HG03097 (cell line): ENCODE results near the gene UBE2H.
"Not testable (repeated sequence)": the region's sequence is repeated elsewhere in the genome, so short reads cannot be mapped to it uniquely, and the experiment has no call there.

Experiments used
- ATAC-seq: cut with Tn5 transposase; IDR thresholded peaks from one replicate; pipeline ENCODE4 v1.9.1; 2021; ENCODE audit not compliant: unreplicated experiment, low FRiP score

UBE2H gene

DNA sequence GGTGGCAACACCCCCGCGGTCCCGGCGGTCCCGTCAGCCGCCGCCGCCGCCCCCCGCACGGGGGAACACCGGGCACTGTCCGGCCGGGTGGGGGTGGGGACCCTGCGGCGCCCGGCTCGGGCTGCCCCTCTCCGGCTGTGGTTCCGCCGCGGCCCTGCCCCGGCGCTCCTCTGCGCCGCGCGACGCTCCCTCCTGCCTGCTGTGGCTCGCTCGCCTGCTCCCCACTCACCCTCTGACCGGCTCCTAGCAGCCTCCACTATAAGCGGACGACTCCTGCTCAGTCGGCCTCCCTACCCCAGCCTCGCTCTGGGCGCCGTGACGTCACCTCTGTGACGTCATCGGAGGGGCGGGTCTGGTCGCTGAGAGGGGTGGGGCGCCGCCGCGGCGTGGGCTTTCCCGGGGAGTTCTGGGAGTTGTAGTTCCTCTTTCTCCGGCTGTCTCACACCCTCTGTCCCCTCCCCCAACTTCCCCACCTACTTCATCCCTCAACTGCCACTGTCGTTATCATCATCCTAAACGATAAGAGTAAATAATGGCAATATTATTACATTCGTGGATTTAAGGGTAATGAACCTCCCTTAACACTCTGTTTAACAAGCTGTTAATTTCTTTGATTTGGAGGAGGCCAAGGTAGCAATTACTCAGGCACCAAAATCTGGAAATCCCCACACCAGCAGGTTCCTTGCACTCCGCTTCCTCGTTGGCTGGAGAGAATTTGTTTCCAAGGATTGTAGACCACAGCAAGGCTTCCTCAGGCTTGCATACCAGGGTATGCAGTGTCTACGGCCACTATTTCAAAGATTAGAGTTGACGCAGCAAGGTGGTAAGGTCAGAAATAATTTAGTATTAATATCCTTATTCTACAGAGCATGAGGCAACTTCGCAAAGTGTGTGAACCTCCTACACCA lies at the start of gene UBE2H:
Gene UBE2H, minus strand, starts transcription at position 308 of the 908 bp plus-strand sequence. CDS start 405 bp downstream, outside the sequence.
- peak; percentile 56 for ATAC-seq

DNA sequence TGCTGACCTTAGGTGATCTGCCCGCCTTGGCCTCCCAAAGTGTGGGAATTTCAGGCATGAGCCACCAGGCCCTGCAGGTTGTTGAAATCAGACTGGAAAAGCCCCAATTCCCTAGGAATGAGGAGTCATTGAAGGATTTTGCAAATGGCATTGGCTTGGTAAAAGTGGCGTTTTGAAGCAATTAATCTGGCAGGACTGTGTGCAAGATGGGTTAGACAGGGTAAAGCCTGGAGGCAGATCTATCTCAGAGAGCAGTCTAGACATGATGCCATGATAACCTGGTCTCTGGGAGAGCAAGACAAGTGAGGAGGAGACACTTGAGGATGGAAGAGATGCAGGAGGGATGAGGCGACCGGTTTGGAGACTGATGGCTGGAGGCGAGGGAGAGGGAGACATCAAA lies 45.7 kb upstream of the UBE2H start:
- no peak for ATAC-seq

DNA sequence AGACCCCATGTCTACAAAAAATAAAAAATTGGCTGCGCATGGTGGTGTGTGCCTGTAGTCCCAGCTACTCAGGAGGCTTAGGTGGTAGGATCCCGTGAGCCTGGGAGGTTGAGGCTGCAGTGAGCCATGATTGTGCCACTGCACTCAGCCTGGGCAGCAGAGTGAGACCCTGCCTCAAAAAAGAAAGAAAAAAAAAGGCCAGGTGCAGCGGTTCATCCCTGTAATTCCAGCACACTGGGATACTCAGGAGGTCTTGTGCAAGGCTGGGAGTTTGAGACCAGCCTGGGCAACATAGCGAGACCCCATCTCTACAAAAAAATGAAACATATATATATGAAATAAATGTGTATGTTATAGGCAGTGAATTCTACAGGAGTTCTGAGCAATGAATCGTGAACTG lies 44.5 kb upstream of the UBE2H start:
- ATAC-seq: no peak

DNA sequence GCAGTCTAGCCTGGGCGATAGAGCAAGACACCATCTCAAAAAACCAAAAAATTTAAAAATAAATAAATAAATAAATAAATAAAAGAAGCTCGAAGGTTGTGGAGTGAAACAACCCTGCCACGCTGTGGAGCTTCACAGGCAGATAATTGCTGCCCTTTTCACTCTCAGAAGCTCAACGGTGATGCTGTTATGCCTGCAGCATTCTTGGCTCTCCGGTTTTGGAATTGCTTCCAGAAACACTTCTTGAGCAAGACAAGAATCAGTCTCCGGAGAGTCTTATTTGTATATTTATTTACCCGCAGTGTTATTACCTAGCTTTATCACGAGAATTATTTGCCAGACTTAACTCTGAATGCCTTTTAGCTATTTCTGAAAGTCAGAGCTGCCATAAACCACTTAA lies 40.5 kb upstream of the UBE2H start:
- ATAC-seq: no peak

DNA sequence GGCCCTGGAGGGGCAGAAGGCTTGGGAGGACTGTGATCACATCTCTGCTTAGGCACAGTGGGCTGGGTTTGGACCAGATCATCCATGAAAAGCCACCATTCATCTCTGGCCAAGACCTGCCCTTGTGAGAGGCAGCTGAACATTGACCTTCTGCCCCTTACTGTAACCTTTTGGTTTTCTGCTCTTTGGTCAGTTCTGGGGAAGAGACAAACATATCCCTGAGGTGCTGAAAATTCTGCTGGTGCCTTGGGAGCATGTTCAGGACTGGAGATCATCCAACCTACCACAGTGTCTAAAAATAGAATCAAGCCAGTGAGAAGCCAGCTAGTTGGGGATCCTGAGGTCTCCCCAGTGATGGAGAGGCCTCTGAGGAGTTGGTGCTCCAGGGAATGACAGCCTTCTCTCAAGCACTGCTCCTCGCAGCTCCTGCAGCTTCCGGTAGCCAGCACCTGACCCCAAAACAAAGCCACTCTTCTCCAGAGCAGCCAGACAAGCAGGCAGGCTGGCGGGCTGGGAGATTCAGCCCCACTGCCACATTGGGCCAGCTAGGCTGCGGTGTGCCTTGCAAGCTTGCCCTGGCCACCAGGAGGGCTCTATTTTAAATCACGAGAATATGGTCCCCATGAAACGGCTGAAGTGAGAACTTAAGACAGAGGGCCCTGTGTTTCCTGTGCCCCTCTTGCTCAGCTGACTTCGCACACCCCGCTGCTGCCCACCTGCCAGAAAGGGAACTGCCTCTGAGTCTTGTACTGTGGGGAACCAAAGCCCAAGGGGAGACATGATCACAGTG lies 37.8 kb upstream of the UBE2H start:
- no peak for ATAC-seq

DNA sequence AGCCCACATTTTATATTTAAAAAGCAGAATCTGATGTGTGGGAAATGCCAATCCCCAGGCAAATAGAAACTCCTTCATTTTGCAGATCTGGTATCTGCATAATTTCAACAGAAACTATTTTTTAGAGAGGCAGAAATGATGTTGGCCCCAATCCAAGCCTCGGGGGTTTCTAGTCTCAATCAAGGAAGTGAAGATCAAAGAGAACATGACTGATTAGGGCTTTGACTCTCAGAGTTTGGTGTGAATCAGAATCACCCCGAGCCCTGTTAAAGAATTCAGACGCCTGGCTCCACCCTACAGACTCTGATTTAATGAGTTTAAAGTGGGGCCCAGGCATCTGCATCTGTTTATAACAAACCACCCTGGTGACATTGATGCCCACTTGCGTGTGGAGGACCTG lies 36.7 kb upstream of the UBE2H start:
- ATAC-seq: no peak

DNA sequence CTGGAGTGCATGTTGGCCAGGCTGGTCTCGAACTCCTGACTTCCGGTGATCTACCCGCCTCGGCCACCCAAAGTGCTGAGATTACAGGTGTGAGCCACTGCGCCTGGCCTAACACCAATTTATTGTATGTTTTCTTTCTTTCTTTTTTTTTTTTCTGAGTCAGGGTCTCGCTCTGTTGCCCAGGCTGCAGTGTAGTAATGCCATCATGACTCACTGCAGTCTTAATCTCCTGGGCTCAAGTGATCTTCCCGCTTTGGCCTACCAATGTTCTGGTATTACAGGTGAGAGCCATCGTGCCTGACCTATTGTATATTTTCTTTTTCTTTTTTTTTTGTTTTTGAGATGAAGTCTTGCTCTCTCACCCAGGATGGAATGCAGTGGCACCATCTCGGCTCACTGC lies 33.8 kb upstream of the UBE2H start:
- ATAC-seq: no peak

DNA sequence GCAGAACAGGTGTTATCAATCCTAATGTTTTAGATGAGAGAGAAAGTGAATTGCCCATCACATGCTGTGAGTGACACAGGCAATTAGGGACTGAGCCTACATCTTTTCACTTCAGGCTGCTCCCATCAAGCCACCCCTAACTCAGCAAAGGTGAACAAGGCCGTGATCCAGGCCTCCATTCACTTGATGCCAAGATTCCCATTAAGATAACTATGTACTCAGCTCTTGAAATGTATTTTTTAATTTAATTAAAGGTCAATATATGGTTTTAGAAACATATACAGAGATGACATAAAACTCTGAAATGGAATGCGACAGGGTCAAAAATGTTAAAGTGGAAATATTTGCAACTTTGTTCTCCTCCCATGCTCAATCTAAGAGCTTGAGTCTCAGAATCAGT lies 27.9 kb upstream of the UBE2H start:
- no peak for ATAC-seq

DNA sequence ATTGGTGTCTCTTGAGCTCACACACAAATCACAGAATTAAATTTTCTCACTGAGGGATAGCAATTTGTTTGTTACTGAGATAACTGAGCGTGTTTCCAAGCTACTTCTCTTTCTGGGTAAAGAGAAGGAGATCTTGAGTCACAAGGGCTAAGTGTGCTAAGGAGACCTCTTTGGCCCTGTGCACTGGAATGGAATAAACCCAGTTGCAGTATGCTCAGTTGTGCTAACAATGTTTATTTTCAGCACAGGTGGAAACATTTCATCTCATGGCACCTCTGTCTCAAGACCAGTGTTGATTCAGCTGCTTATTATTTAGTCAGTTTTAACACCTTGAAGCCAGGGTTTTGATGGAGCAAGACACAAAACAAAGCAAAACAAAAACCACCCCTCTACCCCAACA lies 22.5 kb upstream of the UBE2H start:
- ATAC-seq: no peak

DNA sequence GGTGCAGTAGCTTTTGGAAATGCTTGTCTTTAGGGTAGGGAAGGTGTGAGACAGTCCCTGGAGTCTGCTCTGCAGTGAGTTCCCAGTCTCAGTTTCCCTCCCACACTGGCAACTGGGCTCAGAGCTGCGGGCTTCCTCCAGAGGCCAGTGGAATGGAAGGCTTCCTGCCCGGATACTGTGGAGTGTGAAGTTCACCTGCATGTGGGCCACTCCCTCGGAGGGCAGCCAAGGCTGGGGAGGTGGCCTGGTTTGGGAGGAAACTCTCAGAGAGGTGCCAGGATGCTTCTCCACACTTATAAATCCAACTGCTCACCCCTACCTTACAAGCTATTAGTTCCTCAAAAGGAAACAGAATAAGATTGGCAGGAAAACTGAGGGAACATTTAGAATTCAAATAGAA lies 18.1 kb upstream of the UBE2H start:
- ATAC-seq: no peak

DNA sequence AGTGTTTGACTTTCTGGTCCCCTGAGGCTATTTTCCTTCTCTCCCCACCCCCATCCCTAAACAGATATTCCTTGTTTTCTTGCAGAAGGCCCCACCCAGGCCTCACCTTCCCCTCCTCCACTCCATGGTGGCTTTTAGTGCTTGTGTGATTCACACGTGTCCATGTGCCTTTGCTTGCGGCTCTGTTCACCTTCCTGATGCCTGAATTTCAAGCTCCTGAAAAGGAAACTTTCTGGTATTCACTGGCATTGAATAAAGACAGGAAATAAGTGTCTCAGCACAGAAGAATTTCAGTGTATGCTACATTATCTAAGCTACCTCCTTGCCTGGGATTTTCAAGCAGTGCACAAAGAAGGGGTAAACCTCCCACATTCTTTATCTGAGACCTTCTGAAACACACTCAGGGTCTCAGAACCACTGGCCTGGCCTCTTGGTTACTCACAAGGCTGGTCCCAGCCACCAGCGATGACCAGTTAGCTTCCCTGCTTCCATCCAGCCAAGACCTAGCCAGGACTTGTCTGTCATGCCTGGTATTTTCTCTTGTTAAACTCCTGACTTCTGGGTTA lies 17.2 kb upstream of the UBE2H start:
- no peak for ATAC-seq

DNA sequence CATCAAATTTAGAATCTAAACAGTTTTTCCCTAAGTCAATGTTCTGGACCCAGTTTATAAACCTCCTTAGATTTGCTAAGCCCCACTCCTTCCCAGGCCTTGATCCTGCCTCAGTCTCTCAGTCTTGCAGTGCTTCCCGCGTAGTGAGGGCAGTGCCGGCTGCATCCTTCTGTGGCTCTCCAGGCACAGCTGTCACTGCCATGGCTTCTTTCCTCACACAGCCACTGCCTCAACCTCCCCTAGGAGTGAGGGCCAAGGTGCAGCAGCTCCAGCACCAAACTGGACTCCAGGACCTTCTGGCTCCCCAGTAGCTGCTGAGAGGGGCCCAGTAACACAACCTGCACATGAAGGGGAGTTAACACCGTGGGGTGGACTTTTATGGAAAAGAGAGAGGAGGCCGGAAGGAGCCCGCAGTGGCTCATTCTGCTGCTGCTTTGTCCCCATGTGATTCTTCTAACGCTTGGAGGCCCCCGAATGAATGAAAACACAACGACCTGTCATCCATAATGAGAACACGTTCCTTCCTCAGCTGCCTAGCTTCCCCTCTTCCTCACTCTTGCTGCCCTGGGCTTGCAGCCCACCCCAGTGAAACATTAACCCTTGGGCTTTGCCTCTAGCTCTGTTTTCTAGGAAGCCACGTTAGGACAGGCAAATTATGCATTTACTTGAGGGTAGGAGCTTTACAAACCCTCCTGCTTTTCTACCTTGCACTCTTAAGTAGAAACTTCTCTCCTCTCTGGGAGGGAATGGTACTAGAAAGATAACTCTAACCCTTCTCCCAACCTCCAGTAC lies 16.0 kb upstream of the UBE2H start:
- ATAC-seq: no peak

DNA sequence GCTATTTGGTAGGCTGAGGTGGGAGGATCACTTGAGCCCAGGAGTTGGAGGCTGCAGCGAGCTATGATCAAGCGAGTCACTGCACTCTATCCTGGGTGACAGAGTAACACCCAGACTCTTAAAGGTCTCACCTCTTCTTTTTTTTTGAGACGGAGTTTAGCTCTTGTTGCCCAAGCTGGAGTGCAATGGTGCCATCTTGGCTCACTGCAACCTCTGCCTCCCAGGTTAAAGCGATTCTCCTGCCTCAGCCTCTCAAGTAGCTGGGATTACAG lies 7.4 kb upstream of the UBE2H start:
- not testable (repeated sequence) for ATAC-seq

DNA sequence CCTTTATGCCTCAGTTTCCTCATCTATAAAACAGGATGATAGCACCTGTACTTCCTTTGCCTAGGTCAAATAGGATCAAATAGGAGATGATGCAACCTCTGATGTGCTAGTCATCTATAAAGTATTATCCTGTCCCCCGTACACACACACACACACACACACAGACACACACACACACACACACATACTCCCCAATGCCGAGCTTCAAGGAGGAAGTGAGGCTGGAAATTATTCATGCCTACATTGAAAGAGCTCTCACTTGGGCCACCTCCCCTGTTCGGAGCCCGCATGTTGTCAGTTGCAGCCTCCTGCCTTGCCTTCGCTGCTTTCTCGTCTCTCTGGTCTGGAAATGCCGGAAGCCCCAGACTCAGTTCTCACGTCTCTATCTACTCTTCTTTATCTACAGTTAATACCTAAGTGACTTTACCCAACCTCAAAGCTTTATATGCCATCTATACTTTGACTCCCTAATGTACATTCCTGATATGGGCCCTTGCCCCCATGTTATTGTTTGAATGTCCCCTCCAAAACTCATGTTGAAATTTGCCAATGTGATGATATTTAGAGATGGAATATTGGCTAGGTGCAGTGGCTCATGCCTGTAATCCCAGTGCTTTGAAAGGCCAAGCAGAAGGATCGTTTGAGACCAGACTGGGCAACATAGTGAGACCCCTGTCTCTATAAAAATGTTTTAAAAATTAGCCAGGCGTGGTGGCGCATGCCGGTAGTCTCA lies 6.9 kb upstream of the UBE2H start:
- ATAC-seq: no peak

DNA sequence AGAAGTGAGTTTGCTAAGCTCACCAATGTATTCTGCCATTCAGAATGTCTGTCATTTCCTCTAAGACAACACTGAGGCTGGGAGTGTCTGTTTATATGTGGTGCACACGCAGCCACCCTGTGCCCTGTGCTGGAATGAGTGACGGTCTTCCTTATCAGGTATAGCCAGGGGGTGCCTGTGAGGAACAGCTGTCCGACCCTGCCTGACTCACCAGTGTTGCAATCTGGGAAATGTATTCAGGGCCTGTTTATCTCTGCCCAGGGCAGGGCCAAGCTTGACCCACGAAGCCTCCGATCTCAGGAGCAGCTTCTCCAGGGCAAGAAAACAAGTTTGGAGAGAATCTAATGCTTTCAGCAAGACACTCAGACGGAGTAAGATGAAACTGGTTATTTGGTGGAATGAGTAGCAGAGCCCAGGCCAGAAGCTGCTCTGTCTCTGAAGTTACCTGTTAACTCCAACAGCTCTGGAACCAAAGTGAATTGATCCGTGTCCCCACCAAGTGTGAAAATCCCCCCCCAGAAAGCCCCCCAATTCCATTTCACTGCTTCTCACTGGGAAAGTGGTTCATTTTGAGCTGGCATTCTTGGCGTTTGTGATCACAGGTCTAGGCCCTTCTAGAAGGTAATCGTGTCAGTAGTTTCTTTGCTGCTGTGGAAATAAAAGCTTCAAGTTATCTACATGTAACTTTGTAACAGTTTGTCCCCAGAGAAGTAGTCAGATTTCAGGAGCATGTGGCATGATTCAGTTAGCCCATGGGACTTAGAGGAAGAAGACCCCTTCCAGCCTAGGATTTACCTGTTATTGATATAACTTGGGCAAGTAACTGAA lies 6.1 kb upstream of the UBE2H start:
- ATAC-seq: no peak

DNA sequence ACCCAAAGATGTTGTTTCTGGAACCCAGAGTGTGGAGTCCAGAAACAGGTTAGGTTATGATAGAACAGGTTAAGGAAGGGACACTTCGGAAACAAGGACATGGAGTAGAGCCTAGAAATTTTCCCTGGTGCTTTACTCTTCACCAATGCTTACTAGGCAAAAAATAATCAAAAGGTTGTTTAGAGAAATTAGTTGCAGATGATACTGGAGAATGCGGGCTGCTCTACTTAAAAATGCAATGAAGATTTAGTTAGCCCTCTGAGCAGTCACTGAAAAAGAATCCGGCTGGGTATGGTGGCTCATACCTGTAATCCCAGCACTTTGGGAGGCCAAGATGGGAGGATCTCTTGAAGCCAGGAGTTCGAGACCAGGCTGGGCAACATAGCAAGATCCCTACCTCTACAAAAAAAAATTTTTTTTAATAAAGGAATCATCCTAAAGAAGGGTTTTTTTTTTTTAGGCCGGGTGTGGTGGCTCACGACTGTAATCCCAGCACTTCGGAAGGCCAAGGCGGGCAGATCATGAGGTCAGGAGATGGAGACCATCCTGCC lies 3.3 kb upstream of the UBE2H start:
- ATAC-seq: no peak

DNA sequence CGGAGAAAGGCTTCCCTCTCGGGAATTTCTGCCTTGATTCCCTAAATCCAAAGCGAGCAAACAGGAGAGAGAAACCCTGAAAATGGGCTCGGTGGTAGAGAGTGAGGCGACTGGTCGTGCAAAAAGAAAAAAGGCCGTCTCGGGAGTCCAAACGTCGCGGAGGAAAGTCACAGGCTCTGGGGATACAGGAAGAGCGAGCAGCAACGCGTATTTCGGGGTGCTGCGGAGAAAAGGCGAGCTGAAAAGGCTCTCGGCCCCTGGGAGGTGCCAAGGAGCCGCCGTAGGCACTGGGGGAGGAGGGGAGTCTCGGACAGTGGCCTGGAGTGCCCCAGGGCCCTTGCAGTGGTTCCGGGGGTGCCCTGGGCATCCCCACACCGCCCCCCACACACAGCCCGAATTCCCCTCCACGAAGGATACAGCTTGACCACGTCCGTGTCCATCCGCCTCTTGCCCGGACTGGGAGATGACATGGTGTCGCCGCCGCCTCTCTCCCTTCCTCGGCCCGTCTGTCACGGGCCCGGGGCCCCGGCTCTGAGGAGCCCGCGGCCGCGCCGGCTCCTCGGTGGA lies 591 bp downstream of the UBE2H start:
- peak; percentile 13 for ATAC-seq

DNA sequence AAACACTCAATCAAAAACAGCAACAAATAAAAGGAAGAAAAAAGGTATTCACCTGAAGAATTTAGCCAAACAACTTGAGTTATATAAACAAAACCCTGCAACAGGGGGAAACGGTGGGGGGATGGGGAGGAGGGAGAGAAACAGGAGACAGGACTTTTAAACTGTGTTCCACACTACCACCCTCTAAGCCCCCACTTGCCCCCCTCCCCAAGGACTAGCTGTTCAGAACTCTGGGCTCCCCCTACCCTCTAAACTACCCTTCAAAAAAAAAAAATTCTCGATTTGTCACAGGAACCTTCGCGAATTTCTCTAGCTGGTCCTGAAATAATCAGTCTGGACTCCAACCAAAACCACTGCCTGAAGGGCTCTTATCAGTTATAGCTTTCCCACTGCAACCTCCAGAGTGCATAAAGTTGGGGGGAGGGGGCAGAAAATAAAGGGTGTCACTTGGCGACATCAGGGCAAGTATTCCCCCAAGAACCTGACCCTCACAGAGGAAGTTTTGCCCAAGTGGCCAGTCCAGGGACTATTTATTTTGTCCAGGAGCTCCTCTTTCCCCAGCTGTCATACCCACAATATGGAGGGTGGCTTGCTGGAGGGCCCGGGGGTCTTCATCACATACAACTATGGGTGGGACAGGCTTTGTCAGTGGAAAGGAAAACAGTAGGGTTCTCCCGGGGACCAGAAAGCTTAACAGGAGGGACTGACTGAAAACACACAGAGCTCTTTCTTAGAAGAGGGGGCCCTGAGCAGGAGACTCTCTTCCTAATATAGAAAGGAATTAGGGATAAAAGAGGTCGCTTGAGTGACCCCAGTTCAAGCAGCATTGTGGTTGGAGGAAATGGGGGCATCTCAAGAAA lies 1.3 kb downstream of the UBE2H start:
- ATAC-seq: no peak
